Measurements from ENCODE around the gene LRRC46. TPM values are rescaled to one million over a fixed set of nuclear protein-coding genes. Genes with fewer than 3 reads are reported as not detected.
A peak's percentile ranks its signal among the peaks of the same experiment; 100 is the strongest.

LRRC46 gene
- total RNA-seq, 2 experiments from 2014 or later = 0.46 to 0.82 TPM

DNA sequence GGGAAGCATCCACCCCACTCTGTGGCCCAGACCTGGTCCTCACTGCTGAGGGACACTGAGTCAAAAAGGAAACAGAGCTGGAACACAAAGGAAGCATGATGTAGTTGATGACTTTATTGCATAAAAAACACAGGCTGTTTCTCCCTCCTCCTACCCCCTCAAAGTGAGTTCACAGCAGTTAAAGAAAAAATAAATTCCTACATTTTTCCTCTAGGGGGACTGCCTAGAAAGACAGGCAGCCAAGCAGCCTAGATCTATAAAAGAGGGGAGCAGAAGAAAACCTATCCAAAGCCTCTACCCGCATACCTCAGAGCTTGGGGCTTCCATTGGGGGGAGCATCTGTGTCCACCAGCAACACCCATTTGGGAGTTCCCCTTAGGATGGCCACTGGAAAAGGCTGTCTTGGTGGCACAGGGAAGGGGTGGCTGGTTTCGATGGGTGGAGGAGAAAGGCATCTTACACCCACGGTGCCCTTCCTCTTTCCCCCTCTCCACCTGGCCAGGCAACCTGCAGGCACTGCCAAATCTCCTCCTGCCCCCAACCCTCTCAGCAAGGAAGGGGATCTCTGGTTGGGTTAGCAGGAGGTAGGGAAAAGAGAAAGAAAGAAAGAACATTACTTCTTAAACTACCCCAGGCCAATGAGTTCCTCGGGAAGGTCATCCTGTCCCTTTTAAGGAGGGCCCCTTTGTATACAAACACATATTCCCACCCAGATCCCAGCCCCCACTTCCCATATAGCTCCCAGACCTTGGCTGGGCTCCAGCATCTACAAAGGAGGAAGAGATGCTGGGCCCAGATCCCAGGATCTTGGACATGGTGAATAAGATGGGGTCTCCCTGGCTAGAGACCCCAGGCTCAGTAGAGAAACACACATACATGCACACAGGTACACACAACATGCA is 13.6 kb downstream of the LRRC46 start:
- ATAC-seq (no peak), DNase-seq (no peak)
- no peak overlapping the region for H3K4me3 Mint-ChIP-seq
- peaks cover 45% of the 10 kb centered on the region for H3K27me3 Mint-ChIP-seq
- H3K27ac Mint-ChIP-seq = no peak overlapping the region
- CTCF ChIA-PET = interaction anchor here (0.6 to 19.9 kb wide), 9 partner anchors 10 to 128 kb away, joined by 3 to 414 read pairs (median 3); partner anchors contain the start of genes LRRC46, MRPL10 and SP2
- no peaks in the 10 kb centered on the region for H3K9me3 Mint-ChIP-seq (ENCODE audit: low read depth)
- intact Hi-C loops (cut with DNase I, micrococcal nuclease) = loop anchor here (5.0 to 10.0 kb wide), 3 partner anchors 102 to 262 kb away; partner anchors contain the start of gene SNX11 (in 1 of the 2)
- POLR2A ChIA-PET = no interaction called here
- H3K4me1 Mint-ChIP-seq = peaks cover 21% of the 10 kb centered on the region
- no peaks in the 10 kb centered on the region for H3K36me3 Mint-ChIP-seq (ENCODE audit: low read depth)

DNA sequence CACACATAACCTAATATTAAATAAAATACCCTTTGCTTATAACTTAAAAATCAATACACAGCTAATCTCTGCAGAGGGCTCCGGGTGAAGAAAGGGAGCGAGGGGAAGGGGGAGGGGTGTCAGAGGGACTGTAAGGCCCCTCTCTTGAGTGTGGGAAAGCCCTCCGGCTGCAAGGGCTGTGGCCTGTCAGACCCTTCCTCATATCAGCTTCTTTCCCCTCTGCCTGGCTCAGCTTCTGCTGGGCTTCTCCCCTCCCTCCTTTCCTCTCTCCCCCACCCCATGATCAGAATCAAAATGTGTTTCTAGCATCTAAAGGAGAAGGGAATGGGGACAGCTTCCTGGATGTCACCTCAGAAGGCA is 14.2 kb downstream of the LRRC46 start:
- no peak for ATAC-seq
- DNase-seq = no peak
- ChIA-PET POLR2A (no interaction called here), CTCF (interaction anchor here (1.0 to 19.9 kb wide), 3 partner anchors 40 to 97 kb away, joined by 3 to 414 read pairs (median 4); partner anchors contain the start of gene SP2)
- peaks cover 51% of the 10 kb centered on the region for H3K27me3 Mint-ChIP-seq
- H3K36me3 Mint-ChIP-seq (ENCODE audit: low read depth) = no peaks in the 10 kb centered on the region
- peaks cover 25% of the 10 kb centered on the region for H3K4me1 Mint-ChIP-seq
- H3K27ac Mint-ChIP-seq = no peak overlapping the region
- intact Hi-C loops (cut with DNase I, micrococcal nuclease) = loop anchor here in 1 of 2 experiments (10.0 kb wide), 1 partner anchor 169 kb away; no protein-coding TSS in a partner anchor
- H3K4me3 Mint-ChIP-seq = no peak overlapping the region
- H3K9me3 Mint-ChIP-seq (ENCODE audit: low read depth) = no peaks in the 10 kb centered on the region

DNA sequence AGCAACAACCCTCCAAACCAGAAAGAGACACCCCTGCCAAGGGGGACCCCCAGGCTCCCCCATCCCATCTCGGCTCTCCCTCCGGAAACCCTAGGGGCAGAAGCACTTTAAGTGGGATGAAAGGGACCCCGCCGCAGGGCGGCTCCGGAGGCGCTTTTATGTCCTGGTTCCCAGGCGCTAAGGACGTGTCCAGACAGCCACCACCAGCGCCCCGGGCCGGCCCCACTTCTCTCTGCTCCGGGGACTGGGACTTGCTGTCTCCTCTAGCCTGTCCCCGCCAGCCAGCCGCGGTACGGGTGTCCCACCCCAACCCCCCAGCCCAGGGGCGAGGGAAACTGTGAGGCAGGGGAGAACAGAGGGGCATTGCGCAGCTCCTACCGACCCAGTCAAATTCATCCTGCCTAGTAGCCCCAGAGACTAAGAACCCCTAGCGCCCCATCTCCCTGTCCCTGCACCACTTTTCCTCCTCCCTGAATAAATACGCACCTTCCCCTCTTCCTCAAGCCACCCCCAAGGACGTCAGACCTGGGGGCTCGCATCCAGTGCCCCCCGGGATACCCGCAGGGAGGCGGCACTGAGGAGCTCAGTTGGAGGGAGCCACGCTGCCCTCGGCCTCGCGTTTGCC is 15.4 kb downstream of the LRRC46 start:
- H3K9me3 Mint-ChIP-seq (ENCODE audit: low read depth) = no peaks in the 10 kb centered on the region
- no peaks in the 10 kb centered on the region for H3K36me3 Mint-ChIP-seq (ENCODE audit: low read depth)
- ChIA-PET POLR2A (no interaction called here), CTCF (interaction anchor here (0.8 to 19.9 kb wide), 10 partner anchors 13 to 215 kb away, joined by 3 to 414 read pairs (median 3); partner anchors contain the start of genes CDK5RAP3 and SP2)
- ATAC-seq = no peak
- no peak for DNase-seq
- H3K27me3 Mint-ChIP-seq = peaks cover 54% of the 10 kb centered on the region
- intact Hi-C loops (cut with DNase I, micrococcal nuclease) = loop anchor here (1.0 to 10.0 kb wide), 2 partner anchors 43 to 168 kb away; no protein-coding TSS in a partner anchor
- peaks cover 19% of the 10 kb centered on the region for H3K4me1 Mint-ChIP-seq
- no peak overlapping the region for H3K4me3 Mint-ChIP-seq
- H3K27ac Mint-ChIP-seq = no peak overlapping the region

DNA sequence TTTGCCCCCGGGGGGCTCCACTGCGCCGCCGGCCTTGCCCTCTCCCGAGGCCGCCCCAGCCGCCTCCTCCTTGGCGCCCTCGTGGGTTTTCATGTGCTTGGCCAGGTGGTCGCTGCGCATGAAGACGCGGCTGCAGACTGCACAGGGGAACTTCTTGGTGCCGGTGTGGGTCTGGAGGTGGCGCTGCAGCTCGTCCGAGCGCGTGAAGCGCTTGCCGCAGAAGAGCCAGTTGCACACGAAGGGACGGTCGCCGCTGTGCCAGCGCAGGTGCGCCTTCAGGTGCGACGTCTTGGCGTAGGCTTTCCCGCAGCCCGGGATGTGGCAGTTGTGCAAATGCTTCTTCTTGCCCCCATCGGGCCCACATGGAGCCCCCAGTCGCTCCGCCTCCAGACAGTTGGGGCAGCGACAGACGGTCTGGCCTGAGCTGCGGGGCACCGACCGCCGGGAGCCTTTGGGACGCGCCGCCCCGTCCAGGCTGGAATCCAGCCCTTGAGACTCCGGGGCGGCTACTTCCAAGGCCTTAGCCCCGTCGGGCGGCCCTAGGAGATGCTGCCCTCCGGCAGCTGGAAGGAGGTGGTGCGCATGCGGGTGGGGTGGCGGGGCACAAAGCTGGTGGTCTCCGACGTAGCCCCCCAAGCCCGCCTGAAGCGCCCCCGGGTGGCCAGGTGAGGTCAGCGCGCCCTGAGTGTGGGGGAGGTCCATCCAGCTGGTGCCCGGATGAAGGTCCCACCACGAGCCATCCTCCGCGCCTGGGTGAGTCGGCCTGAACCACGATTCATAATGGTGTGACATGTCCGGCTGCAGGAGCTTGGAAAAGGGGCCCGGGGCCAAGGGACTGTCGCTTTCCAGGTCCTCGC is 16.1 kb downstream of the LRRC46 start:
- DNase-seq (peak; percentile 67), ATAC-seq (peak; percentile 53)
- no peaks in the 10 kb centered on the region for H3K9me3 Mint-ChIP-seq (ENCODE audit: low read depth)
- intact Hi-C loops (cut with DNase I, micrococcal nuclease) = loop anchor here (1.0 to 10.0 kb wide), 2 partner anchors 43 to 167 kb away; no protein-coding TSS in a partner anchor
- POLR2A ChIA-PET = no interaction called here
- peaks cover 20% of the 10 kb centered on the region for H3K4me1 Mint-ChIP-seq
- H3K27ac Mint-ChIP-seq = no peak overlapping the region
- H3K36me3 Mint-ChIP-seq (ENCODE audit: low read depth) = no peaks in the 10 kb centered on the region
- H3K27me3 Mint-ChIP-seq = peaks cover 61% of the 10 kb centered on the region
- H3K4me3 Mint-ChIP-seq = no peak overlapping the region
- CTCF ChIA-PET = interaction anchor here (0.6 to 19.9 kb wide), 16 partner anchors 9 to 199 kb away, joined by 3 to 414 read pairs (median 3); partner anchors contain the start of genes CDK5RAP3 and SP2

DNA sequence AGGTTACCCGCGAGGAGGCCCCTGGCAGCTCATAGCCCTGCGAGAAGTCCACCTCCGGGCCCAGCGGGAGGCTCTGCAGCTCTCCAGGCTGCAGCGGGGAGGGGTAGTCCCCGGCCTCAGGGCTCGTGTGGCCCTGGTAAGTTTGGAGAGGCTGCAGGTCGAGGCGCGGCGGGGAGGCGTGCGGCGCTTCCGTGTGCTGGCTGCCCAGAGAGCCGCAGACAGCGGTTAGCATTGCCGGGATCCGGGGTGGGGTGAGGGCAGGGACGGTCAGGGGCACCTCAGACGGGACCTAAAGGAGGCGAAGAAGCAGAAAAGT is 16.7 kb downstream of the LRRC46 start:
- Mint-ChIP-seq H3K27me3 (peaks cover 65% of the 10 kb centered on the region), H3K4me3 (no peak overlapping the region), H3K36me3 (ENCODE audit: low read depth) (no peaks in the 10 kb centered on the region), H3K27ac (no peak overlapping the region), H3K4me1 (peaks cover 18% of the 10 kb centered on the region), H3K9me3 (ENCODE audit: low read depth) (no peaks in the 10 kb centered on the region)
- POLR2A ChIA-PET = interaction anchor here (1.0 kb wide), 1 partner anchor 20 kb away, joined by 6 read pairs; no protein-coding TSS in a partner anchor
- intact Hi-C loops (cut with DNase I, micrococcal nuclease) = loop anchor here in 1 of 2 experiments (10.0 kb wide), 1 partner anchor 167 kb away; no protein-coding TSS in a partner anchor
- DNase-seq (no peak), ATAC-seq (no peak)
- CTCF ChIA-PET = interaction anchor here (0.6 to 19.9 kb wide), 11 partner anchors 9 to 199 kb away, joined by 3 to 414 read pairs (median 3); partner anchors contain the start of gene CDK5RAP3

DNA sequence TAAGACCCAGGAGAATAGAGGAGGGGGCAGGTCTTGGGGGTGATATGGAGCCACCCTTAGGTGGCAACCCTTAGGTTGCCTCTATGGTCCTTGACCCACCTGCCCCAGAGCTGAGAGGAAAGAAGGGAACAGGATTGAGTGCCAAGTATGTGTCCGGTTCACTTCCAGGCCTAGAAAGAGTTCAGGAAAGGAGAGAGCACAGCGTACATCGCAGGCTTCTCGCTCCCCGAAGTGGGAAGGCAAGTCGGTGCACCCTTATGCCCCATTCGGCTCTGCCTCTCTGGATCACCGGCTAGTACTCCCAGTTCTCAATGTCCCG is 18.9 kb downstream of the LRRC46 start:
- intact Hi-C loops (cut with DNase I, micrococcal nuclease) = no loop called here
- Mint-ChIP-seq H3K4me3 (peak overlapping the region; percentile 6), H3K27me3 (peaks cover 75% of the 10 kb centered on the region), H3K36me3 (ENCODE audit: low read depth) (no peaks in the 10 kb centered on the region), H3K4me1 (peaks cover 18% of the 10 kb centered on the region), H3K9me3 (ENCODE audit: low read depth) (no peaks in the 10 kb centered on the region), H3K27ac (no peak overlapping the region)
- POLR2A ChIA-PET = no interaction called here
- CTCF ChIA-PET = interaction anchor here (0.5 to 19.9 kb wide), 5 partner anchors 9 to 103 kb away, joined by 3 to 414 read pairs (median 3); partner anchors contain the start of genes LRRC46, MRPL10 and SCRN2
- no peak for ATAC-seq
- DNase-seq = no peak

DNA sequence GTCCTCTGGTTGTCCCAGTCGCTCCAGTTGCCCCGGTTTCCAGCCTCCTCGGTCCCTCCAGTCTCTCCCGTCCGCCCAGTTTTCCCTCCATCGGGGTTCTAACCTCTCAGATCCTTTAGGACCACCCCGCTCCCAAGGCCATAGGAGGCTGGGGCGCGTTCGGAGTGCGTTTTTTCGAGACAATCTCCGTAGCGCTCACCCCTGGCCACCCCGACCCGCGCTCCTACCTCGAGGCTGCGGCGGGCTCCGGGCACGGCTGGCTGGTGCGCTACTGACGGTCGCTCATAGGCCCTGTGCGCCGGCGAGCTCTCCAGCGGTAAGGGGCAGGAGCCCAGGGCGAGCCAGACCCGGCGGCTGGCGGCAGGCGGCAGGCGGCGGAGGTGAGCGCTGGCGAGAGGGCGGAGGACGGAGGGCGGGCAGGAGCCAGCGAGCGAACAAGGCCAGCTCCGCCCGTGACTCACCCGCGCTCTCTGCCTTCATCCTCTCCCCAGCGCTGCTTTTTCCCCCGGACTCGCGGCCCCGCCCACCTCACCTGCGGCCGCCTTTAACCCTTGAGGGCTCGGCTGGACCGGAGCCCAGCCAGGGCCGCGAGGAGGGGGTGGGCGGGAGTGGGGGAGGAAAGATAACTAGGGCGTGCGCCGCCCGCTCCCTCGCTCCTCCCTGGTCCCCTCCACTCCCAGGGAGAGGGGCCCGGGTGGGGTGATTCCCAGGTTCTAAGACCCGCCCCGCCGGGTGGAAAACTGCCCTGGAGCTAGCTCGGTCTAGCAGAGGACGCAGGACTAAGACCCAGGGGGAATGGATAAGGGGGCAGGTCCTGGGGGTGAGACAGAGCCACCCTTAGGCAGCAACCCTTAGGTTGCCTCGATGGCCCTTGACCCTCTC is 19.5 kb downstream of the LRRC46 start, which contains the start of gene SP6:
Gene SP6 (minus strand): TSS at position 472 of the 882 bp plus-strand sequence. CDS start 2,734 bp downstream, outside the sequence.
- H3K27me3 Mint-ChIP-seq = peaks cover 76% of the 10 kb centered on the region
- ATAC-seq = peak; percentile 92

DNA sequence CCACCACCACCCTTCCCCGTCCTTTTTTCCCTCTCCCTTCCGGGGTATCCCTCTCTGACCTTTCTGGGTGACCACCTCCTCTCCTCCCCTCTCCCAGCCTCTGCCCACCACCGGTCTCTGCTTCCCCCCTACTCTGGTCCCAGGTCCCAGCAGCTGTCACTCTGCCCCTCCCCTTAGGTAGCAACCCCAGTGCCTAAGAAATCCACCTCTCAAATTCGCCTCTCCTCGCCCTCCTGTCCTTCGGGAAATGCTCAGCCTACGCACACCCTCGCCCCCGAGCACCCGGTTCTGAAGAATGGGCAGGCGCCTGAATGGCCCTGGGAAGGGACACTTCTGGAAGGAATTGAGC is 20.3 kb downstream of the LRRC46 start:
- CTCF ChIA-PET = interaction anchor here (0.8 to 19.9 kb wide), 4 partner anchors 9 to 34 kb away, joined by 3 to 414 read pairs (median 4); partner anchors contain the start of gene SCRN2
- POLR2A ChIA-PET = no interaction called here
- DNase-seq (no peak), ATAC-seq (no peak)
- intact Hi-C loops (cut with DNase I, micrococcal nuclease) = no loop called here
- Mint-ChIP-seq H3K27ac (no peak overlapping the region), H3K4me3 (no peak overlapping the region), H3K36me3 (ENCODE audit: low read depth) (no peaks in the 10 kb centered on the region), H3K4me1 (peaks cover 18% of the 10 kb centered on the region), H3K9me3 (ENCODE audit: low read depth) (no peaks in the 10 kb centered on the region), H3K27me3 (peaks cover 72% of the 10 kb centered on the region)

More for the DNA sequence above, 19.5 kb downstream of the LRRC46 start, which contains the start of gene SP6:
- H3K27ac Mint-ChIP-seq = no peak within 1 kb of the TSS
- peak within 1 kb of the TSS; percentile 6 for H3K4me3 Mint-ChIP-seq
- ChIA-PET CTCF (interaction anchor here (0.5 to 19.9 kb wide), 5 partner anchors 10 to 103 kb away, joined by 3 to 414 read pairs (median 3); partner anchors contain the start of genes LRRC46, MRPL10 and SCRN2), POLR2A (interaction anchor here (0.7 kb wide), 1 partner anchor 34 kb away, joined by 4 read pairs; no protein-coding TSS in a partner anchor)
- peaks cover 18% of the 10 kb centered on the region for H3K4me1 Mint-ChIP-seq
- DNase-seq = peak; percentile 82
- H3K36me3 Mint-ChIP-seq (ENCODE audit: low read depth) = no peaks in the 10 kb centered on the region
- no peaks in the 10 kb centered on the region for H3K9me3 Mint-ChIP-seq (ENCODE audit: low read depth)
- intact Hi-C loops (cut with DNase I, micrococcal nuclease) = no loop called here

DNA sequence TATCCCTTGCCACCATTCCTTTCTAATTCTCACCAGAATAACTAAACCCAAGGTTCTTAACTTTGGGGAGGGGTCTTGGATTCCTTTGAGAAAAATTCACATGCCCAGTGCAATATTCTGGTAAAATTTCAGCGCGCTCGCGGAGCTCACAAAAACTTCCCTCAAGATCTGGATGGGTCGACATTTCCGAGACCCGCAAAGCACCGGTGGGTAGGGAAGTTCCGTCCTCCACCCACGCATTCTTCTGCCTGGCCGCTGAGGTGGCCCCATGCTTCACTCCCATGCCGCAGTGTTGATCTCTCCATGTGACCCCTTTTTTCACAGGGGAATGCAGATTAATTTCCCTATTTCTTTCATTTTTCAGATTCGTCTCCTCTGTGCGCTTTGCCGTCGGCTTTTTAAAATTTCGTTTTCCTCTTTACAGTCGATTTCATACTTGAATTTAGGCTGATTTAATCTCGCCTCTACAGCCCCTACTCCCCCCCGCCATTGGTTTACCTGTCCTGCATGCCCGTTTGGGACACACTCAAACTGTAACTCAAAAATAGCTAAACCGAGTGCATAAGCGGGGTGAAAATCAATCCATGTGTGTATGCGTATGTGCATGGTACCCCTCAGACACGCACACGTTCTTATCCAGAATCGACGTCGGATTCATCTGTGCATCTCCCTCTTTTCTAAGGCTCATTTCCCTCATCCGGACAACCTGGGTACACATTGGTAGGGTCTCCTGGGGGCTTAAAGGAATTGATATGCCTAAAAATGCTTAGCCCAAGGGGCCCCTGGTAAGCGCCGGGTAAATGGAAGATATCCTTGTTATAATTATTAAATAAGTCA is 20.9 kb downstream of the LRRC46 start:
- Mint-ChIP-seq H3K9me3 (ENCODE audit: low read depth) (no peaks in the 10 kb centered on the region), H3K27me3 (peaks cover 67% of the 10 kb centered on the region), H3K4me1 (peaks cover 15% of the 10 kb centered on the region), H3K4me3 (no peak overlapping the region), H3K27ac (no peak overlapping the region), H3K36me3 (ENCODE audit: low read depth) (no peaks in the 10 kb centered on the region)
- no peak for DNase-seq
- no peak for ATAC-seq
- POLR2A ChIA-PET = no interaction called here
- CTCF ChIA-PET = interaction anchor here (0.6 to 19.9 kb wide), 9 partner anchors 9 to 722 kb away, joined by 3 to 414 read pairs (median 3); partner anchors contain the start of genes PNPO and SCRN2
- intact Hi-C loops (cut with DNase I, micrococcal nuclease) = no loop called here
